Subcutaneous adipose tissue (tissue), 4 donors: ENCODE measurements around the gene CRYBB1. TPM values are rescaled to one million over a fixed set of nuclear protein-coding genes. Genes with fewer than 3 reads are reported as not detected.

Experiments used
- CTCF ChIP-seq: fragments of 450-650 bp; IDR thresholded peaks from one replicate; pipeline ENCODE4 v1.5.1; 2016; ENCODE audit warnings: low read depth, mild to moderate bottlenecking, control low read depth, antibody characterized with exemption, moderate library complexity
- total RNA-seq, 4 donors: library from RNA; depleted of rRNA; stranded (reverse); fragments of >200 nt; gene quantifications; one replicate each; pipeline ENCODE4 v1.1.0, GENCODE V29; 2016

The CRYBB1 gene
- total RNA-seq, 4 donors from 2014 or later = 0.75 to 3.7 (median 1.0) TPM

GRCh38 chr22:26558248-26558895, 59.5 kb downstream of the CRYBB1 start:
- no peak for TF ChIP-seq CTCF

GRCh38 chr22:26556904-26557303, 60.9 kb downstream of the CRYBB1 start:
- TF ChIP-seq CTCF = no peak

- TF ChIP-seq CTCF = no peak
Measured at GRCh38 chr22:26555478-26555877, 62.3 kb downstream of the CRYBB1 start.

GRCh38 chr22:26554956-26555355, 62.9 kb downstream of the CRYBB1 start:
- TF ChIP-seq CTCF = no peak

- no peak for TF ChIP-seq CTCF
Measured at GRCh38 chr22:26553056-26553752, 64.6 kb downstream of the CRYBB1 start.

- no peak for TF ChIP-seq CTCF
Measured at GRCh38 chr22:26552466-26552865, 65.4 kb downstream of the CRYBB1 start.

GRCh38 chr22:26551568-26551967, 66.3 kb downstream of the CRYBB1 start:
- TF ChIP-seq CTCF = no peak
